ENCODE measurements around the gene SDK2.
"Not testable (repeated sequence)": the region's sequence is repeated elsewhere in the genome, so short reads cannot be mapped to it uniquely, and the experiment has no call there.

SDK2 gene

DNA sequence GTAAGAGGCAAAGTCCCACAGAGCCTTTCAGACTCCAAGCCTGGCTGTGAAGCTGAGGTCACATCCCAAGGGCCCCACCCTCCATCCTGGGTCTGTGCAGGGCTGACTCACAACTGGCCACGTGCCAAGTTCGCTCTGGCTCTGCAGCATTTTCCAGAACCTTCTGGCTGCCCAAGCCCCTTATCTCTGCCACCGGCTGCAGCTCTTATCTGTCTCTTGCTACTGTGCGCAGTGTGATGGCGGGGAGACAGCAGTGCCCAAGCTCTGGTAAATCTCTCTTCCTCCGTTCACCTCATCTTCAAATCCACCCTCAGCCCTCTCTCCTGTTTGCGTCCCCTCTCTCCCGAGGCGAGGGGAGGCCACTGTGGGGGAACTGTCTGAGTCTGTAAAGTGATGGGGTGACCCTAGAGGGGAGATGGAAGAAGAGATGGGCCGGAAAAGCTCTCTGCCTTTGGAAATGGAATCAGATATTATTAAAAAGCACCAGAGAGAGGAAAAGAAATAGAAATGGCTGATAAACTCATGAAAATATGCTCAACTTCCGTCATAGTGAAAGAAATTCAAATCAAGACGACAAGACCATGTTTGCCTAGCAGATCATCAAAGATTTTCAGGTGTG, 169.8 kb downstream of the SDK2 start:
- DNase-seq = no peak

DNA sequence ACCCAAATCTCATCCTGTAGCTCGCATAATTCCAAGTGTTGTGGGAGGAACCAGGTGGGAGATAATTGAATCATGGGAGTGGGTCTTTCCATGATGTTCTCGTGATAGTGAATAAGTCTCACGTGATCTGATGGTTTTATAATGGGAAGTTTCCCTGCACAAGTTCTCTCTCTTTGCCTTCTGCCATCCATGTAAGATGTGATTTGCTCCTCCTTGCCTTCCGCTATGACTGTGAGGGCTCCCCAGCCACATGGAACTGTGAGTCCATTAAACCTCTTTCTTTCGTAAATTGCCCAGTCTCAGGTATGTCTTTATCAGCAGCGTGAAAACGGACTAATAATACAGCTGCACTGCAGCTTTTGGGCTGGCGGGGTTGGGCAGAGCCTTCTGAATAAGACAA, 171.5 kb downstream of the SDK2 start:
- not testable (repeated sequence) for DNase-seq

DNA sequence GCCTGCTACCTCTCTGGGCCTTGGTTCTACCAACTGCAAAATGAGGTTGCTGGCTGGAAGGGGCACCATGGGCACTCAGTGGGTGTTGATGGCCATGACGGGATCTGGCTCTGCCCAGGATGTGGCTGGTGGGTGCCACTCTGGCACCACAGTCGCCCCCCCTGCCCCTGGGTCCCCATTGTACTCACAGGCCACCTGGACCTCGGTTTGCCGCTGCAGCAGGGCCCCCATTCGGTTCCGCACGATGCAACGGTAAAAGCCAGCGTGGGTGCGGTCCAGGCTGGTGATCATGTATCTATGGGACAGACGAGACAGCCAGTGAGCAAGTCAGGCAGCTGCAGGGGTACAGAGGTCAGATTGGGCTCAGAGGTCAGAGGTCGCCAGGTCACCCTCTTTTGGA, 172.3 kb downstream of the SDK2 start:
- no peak for DNase-seq

DNA sequence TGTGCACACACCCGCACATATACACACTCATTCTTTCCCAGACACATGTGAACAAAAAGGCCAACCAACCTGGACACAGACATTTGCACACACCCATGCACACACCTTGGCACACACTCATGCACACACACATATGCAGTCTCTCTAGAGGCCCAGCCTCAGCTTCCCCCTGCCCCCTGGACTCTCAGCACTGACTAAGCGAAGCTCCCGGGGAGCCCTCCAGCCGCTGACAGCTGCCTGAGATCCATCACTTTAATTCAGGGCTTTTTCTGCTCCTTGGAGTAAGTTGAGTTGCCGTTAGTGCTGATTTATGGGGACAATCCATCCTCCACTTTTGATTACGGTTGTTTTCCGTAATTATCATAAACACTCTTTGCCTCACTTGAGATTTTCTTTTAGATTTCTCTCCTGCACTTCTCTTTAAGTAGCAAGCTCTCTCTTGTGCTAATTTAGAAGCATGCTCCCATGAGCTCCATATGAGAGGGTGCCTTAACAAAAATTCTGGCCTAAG, 173.9 kb downstream of the SDK2 start:
- DNase-seq = no peak

DNA sequence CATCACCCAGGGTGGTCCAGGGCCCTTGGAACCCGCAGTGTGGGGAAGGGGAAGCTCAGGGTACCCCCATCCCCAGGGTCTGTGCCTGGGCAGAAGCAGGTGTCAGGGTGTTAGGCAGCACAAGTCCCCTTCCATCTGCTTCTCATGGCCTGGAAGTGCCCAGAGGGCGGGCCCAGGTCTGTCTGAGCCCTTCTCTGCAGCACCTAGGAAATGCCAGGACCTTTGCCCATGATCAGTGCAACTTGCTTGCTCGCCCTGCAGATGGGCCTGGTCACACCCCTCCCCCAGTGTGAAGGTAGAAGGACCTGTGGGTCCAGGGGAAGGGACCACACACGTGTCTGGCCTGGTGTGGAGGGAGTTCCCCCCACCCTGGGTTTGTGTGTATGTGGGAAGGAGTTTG, 174.9 kb downstream of the SDK2 start:
- no peak for DNase-seq

DNA sequence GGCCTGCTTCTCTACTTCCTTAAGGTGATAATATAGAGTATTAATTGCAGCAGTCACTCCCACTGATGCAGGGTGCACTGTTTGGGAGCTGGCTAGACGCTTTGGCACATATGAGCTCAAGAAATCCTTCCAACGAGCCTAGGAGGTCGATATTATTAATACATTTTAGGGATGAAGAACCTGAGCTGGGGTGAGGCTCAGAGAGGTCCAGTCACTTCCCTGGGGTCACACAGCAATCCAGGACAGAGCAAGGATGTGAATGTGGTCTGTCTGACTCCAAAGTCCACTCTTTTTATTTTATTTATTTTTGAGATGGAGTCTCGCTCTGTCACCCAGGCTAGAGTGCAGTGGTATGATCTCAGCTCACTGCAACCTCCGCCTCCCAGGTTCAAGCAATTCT, 176.0 kb downstream of the SDK2 start:
- DNase-seq = no peak

DNA sequence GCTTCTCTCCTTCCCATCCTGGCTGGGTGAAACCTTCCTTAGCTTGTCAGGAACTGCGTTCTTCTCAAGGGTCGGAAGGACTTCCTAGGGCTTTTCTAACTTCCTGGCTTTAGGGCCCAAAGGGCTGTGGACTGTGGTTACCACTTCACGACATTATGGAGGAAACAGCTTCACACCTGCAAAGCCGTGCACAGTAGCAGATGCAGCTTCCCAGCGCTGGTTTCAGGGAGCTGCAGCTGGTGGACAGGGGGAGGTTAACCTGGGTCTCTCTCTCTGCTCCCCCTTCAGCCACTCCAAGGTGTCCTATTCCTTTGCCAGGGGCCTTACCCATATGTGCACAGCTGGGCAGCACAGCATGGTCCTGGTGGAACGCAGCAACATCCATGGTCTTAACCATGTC, 176.6 kb downstream of the SDK2 start:
- DNase-seq = no peak

DNA sequence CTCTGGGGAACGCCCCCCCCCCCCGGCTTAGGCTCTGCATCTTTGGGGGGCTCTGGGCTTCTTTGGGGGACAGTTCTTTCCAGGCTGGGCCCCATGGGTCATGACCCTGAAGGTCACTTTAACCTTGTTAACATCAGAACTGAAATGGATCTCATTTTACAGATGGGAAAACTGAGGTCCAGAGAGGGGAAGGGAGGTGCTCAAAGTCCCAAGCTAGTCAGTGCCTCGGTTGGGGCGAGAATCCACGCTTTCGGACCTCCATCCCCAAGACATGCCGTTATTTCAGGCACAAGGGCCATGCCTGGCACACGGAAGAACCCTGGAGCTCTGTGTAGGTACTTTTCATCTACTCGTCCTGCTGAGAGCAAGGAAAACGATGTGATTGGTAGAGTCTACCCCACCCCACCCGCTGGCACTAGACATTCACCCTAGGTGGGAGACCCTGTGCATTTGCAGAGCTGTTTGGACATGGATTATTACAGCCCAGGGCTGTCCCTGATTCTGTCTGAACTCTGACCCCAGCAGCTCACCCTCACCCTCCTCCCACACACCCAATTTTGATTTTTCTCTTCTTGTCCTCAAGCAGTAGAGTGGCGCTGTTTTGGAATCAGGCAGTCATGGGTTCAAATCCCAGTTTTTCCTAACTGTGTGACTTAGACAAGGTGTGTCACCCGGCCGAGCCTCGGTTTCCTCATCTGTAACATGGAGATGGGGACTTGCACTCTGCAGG, 177.4 kb downstream of the SDK2 start:
- DNase-seq = no peak

DNA sequence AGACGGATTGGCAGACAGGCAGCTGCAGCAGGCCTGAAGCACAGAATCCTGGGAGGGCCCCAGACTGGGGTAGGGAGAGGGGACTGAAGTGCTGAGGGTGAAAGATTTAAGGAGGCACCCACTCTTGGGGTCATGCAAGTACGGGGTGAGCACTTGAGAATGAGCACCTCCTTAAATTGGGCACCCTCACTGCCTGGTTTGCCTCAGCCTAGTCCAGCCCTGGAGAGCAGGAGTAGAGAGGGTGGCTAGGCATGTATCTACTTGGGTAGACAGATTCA, 178.4 kb downstream of the SDK2 start:
- no peak for DNase-seq

DNA sequence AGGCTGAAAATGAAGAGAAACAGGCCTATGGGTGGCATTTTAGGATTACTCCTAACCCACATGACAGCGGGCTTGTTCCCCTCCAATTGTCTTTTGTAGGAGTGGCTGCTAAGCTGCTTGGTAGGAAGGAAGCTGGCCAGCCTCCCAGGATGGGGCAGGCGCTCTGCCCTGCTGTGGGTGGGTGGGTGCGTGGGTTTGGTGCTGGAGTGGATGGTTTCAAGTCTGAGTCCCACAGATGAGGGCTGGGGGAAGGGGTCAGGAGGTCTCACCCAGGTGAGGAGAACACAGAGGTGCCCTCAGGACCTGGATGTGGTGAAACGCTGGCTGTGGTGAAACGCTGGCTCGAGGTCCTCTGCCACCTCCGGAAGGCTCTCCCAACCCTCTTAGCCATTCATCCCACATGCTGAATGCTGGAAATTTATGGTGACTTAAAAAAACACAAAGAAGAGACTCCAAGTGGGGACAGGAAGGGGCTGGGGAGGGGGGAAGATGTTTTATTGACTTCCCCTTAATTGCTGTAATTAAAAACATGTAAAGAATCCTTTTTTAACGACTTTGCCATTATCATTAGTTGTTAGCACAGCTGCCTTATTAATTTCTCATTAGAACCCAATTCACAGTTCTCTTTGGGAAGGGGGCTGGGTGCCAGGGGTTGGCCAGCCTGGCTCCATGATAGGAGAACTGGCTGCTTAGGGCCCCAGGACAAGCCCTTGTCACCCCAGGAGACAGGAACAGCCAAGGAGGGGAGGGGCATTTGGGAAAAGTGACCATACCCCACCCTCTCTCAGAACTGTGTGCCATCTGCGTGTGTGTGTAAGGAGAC, 178.9 kb downstream of the SDK2 start:
- DNase-seq = no peak

DNA sequence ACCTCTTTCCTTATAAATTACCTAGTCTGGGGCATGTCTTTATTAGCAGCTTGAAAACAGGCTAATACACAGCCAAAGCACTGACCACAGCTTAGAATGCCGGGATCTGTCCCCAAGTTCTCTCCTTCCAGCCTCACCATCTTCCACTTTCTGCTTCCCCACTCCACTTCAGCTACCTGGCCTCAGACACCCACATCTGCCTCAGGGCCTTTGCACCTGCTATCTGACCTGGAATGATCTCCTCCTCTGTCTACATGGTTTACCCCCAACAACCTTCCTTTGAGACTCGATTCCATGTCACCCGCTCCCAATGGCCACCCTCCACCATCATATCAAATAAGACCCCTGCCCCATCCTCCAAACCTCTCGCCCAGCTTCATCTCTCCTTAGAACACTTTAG, 179.8 kb downstream of the SDK2 start:
- DNase-seq = no peak

DNA sequence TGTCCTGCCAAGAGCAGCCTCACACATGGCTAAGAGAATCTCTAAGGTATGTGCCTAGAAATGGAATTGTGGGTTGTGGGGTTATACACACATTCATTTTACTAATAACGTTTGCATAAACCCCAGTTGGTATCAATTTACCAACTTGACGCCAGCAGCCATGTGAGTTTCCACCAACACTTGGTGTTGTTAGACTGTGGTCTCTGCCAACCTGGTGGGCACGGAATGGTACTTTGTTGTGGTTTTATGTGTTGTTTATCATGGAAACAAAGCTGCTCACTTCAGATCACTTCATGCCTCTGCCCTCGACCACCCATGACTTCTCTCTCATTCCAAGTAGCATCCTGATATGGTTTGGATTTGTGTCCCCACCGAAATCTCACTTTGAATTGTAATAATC, 180.4 kb downstream of the SDK2 start:
- no peak for DNase-seq

DNA sequence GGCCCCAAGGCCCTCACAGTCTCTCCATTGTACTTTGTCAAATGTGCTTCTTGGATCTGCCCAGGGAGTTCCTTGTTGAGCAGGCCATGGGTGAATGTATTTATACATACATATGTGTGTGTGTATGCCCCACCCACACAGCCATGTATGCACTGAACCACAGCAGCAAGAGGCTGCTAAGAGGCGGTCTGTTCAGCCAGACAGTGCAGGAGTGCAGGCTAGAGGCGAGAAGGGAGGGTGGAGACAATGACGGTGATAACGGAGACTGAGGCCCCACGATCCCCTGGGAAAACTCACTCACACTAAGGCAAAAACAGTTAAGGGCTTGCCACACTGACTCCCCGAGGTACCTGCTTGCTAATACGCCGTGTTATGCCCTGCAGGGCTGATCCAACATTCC, 181.4 kb downstream of the SDK2 start:
- DNase-seq = no peak

DNA sequence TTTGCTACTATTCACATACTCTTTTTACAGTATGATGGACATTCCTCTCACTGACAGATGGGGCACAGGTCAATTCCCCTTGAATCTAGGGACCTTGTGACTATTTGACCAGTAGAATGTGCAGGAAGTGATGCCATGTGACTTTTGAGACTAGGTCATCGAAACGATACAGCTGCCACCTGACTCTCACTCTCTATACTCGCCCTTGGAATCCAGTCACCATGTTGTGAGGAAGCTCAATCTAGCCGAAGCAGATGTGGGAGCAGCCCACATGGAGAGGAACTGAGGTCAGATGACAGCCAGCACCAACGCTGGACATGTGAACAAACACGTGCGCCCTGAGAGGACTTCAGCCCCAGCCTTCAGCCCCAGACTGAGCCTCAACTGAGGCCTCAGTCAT, 184.3 kb downstream of the SDK2 start:
- DNase-seq = no peak

DNA sequence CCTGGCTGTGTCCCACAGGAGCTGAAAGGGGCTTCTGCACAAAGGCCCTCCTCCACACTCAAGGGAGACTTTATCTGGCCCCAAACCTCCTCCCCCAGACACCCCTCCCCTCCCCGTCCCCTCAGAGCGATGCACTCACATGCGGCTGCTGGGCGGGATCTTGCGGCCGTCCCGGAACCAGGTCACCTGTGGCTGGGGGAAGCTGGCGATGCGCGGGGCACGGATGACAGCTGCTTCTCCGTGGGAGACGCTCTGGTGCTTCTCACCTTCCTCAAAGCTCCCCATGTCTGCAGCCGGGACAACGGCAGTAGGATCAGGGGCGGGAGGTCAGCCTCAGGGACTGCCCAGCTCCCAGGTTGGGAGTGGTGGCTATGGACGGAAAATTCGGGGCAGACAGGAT, 188.5 kb downstream of the SDK2 start:
- DNase-seq = no peak

DNA sequence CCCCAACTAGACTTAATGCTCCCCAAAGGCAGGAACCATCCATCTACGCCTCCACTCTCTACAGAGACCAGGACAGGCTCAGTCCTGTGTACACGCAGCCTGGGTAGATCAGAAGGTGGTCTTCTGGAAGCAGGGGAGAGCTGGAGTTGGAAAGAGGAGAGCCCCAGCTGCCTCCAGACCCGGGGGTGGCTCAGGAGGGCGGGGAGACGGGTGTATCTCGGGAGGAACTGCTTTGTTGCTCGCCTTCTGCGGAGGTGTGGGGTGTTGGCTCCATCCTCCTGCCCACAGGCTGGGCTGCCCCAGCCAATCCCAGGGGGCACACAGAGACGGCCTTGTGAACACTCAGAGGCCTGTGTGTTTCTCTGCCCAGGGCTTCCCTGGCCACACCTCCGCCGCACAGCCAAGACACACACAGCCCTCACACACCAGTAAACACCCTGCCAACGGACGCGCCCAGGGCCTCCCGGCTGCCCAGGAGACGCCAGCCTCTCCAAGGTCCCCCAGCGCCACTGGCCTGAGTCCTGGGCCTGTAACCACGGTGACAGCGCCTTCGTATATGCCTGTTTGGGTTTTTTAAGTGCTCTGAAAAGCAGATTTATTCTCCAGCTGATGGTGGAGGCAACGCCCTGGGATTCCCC, 189.1 kb downstream of the SDK2 start:
- DNase-seq = no peak

DNA sequence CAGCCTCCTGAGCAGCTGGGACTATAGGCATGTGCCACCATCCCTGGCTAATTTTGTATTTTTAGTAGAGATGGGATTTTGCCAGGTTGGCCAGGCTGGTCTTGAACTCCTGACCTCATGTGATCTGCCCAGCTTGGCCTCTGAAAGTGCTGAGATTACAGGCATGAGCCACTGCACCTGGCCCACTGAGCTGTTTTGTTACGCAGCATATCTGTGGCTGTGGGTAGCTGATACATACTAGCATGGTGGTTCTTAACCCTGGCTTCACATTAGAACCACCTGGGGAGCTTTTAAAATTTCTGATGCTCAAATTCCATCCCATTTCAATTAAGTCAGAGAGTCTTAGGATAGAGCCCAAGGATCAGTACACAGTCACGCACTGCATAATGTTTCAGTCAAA, 190.8 kb downstream of the SDK2 start:
- DNase-seq = not testable (repeated sequence)

DNA sequence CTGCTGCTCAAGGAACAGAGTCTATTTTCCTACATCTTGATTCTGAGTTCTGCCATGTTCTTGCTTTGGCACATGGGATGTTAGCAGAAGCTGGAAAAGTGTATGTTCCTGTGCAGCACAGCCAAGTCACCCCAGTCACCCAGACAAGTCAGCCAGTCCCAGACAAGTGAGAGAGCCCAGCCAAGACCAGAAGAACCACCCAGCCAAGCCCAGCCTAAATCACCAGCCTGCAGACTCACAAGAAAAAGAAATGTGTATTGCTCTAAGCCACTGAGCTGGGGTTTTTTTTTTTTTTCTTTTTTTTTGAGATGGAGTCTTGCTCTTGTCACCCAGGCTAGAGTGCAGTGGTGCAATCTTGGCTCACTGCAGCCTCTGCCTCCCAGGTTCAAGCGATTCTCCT, 191.2 kb downstream of the SDK2 start:
- DNase-seq = no peak

DNA sequence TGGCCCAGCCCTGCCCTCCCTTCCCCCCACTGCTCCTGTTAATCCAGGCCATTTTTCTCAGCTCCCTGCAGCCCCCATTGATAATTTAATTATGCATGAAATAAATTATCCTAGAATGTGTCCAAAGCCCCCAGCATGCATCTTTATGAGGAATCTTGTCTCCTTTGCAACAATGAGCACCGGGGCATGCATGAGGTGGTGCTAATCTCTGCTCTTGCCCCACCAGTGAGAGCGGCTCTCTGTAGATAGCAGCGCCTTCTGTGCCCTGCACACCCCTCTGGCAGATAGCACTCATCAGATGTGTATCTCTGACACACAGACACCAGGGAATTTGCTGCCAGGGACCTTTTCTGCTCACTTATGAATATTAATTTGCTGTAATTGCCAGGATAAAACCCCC, 192.2 kb downstream of the SDK2 start:
- no peak for DNase-seq

DNA sequence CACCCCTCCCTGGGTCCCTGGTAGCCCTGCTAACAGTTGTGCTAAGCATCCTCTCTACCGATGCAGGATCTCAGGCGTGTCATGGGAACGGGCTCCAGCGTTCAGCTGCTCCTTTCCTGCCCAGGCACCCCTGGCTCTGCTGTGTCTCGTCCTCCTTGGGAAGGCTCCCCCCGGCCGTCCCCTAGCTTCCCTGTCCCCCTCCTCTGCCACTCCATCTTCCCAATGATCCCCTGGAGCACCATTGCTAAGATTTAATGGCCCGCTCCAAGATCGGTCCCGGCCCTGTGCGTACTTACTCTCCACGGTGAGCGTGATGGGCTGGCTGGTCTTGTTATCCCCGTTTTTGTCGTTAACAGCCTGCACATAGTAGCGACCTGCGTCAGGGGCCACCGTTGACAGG, 196.9 kb downstream of the SDK2 start:
- DNase-seq = no peak

DNA sequence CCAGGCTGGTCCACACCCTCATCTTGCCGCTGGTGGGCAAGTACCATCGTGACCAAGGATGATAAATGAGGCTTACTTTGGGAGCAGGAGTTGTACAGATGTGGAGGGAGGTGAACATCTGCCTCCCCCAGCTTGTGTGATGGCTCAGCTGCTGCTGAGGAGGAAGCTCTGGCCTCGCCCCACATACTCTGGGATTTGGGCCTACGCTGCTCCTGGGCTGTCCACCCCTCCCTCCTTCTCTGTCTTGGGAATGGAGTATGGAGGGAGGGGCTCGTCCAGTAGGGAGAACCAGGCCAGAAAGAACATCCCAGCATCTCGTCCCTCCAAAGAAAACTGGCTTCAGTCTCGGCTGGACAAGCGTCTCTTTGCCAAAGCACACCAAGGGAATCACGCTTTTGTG, 197.6 kb downstream of the SDK2 start:
- no peak for DNase-seq

DNA sequence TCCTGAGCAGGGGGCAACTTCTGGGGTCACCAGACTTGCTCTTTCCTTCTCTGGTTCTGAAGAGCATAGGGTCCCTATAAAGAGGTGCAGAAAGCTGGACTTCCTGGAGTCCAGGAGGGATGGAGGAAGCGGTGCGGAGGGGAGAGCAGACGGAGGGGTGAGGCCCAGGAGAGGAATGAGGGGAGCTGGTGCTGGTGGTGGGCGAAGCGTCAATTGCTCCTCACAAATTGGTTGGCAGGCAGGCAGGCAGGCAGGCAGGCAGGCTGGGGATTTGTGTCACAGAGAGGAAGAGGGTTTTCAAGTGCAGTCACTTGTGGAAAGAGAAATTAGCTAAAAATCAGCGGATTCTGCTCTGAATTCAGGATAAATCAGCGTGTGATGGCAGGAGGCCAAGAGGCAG, 198.8 kb downstream of the SDK2 start:
- DNase-seq = no peak

DNA sequence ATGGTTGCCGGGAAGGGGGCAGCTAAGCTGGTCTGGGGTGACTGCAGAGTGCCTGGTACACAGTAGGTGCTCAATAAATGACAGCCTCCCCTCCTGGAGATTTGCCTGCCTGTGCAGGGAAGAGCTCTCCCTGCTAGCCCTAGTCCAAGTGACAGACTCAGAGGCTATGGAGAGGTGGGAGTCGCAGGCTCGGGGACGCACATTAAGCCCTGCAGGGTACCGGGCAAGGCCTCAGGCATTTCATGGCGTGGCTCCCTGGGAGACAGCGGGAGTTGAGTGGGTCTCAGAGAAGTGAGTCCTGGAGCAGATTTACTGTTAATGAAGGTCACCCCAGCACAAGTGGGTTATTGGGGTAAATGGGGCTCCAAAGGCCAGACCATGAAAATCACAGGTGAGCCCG, 200.2 kb downstream of the SDK2 start:
- DNase-seq = no peak

DNA sequence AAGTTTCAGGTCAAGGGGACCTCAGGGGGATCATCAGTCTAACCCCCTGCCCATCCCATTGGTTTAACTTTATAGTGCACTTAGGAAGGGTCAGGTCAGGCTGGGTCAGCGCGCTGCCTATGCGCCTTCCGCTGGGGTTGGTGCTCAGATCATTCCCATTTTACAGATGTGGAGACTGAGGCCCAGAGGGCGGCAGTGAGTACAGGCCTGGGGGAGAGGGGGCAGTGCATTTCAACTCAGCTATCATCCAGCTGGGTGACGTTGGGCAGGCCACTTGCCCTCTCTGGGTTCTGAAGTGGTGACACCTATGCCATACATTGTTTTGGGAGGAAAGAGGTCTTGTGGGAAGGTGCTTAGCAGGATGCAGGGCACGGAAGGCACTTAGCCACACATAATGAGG, 204.6 kb downstream of the SDK2 start:
- DNase-seq = no peak

All from RPMI8226 (cell line).